IPS DF 19.7 (cell line): ENCODE data around the gene CDH23.
A peak's percentile ranks its signal among the peaks of the same experiment; 100 is the strongest.

Experiments used
- DNase-seq: peaks from one replicate; pipeline ENCODE4 v3.0.0-alpha.2; 2013; ENCODE audit warnings: low read depth, low spot score

The CDH23 gene

GRCh38 chr10:71513540-71513853, 116.8 kb downstream of the CDH23 start:
- DNase-seq = no peak

GRCh38 chr10:71513936-71514335, 117.2 kb downstream of the CDH23 start:
- no peak for DNase-seq

- DNase-seq = no peak
Measured at GRCh38 chr10:71515531-71516172, 118.9 kb downstream of the CDH23 start.

- no peak for DNase-seq
Measured at GRCh38 chr10:71516890-71517289, 120.2 kb downstream of the CDH23 start.

GRCh38 chr10:71517298-71518169, 120.8 kb downstream of the CDH23 start:
- no peak for DNase-seq

- DNase-seq = no peak
Measured at GRCh38 chr10:71520042-71520441, 123.3 kb downstream of the CDH23 start.

- DNase-seq = no peak
Measured at GRCh38 chr10:71521504-71522441, 125.1 kb downstream of the CDH23 start.

GRCh38 chr10:71522442-71523144, 125.9 kb downstream of the CDH23 start:
- DNase-seq = no peak

- no peak for DNase-seq
Measured at GRCh38 chr10:71523756-71524155, 127.0 kb downstream of the CDH23 start.

- no peak for DNase-seq
Measured at GRCh38 chr10:71525092-71525491, 128.4 kb downstream of the CDH23 start.

GRCh38 chr10:71525721-71526120, 129.0 kb downstream of the CDH23 start:
- no peak for DNase-seq

- no peak for DNase-seq
Measured at GRCh38 chr10:71526653-71527052, 129.9 kb downstream of the CDH23 start.

GRCh38 chr10:71527135-71527534, 130.4 kb downstream of the CDH23 start:
- DNase-seq = no peak

- DNase-seq = peak; percentile 23
Measured at GRCh38 chr10:71528371-71529206, 131.9 kb downstream of the CDH23 start.

- no peak for DNase-seq
Measured at GRCh38 chr10:71529207-71529827, 132.6 kb downstream of the CDH23 start.

GRCh38 chr10:71530781-71531180, 134.1 kb downstream of the CDH23 start:
- no peak for DNase-seq

GRCh38 chr10:71531485-71532446, 135.0 kb downstream of the CDH23 start:
- DNase-seq = no peak

- no peak for DNase-seq
Measured at GRCh38 chr10:71532878-71533277, 136.2 kb downstream of the CDH23 start.

- DNase-seq = no peak
Measured at GRCh38 chr10:71533936-71534335, 137.2 kb downstream of the CDH23 start.
